Measurements from ENCODE around the gene FGF7.
"Not testable (repeated sequence)": the region's sequence is repeated elsewhere in the genome, so short reads cannot be mapped to it uniquely, and the experiment has no call there.

Gene FGF7

GRCh38 chr15:49460411-49460941 is 37.4 kb downstream of the FGF7 start:
- no peak for DNase-seq
- no peak for TF ChIP-seq POLR2A (IDR thresholded peaks at IDR 0.05; ENCODE audit: low read length)
- TF ChIP-seq GATA1 (IDR thresholded peaks at IDR 0.05; ENCODE audit: low read depth, low read length), result no peak

GRCh38 chr15:49462232-49462844 is 39.3 kb downstream of the FGF7 start:
- DNase-seq, result no peak
- TF ChIP-seq POLR2A (IDR thresholded peaks at IDR 0.05; ENCODE audit: low read length), result no peak
- TF ChIP-seq GATA1 (IDR thresholded peaks at IDR 0.05; ENCODE audit: low read depth, low read length), result no peak

GRCh38 chr15:49464522-49464921 is 41.5 kb downstream of the FGF7 start:
- no peak for TF ChIP-seq POLR2A (IDR thresholded peaks at IDR 0.05; ENCODE audit: low read length)
- TF ChIP-seq GATA1 (IDR thresholded peaks at IDR 0.05; ENCODE audit: low read depth, low read length), result no peak
- DNase-seq, result no peak

- no peak for DNase-seq
These were observed 43.1 kb downstream of the FGF7 start for GRCh38 chr15:49466119-49466518.

GRCh38 chr15:49467746-49468480 is 44.9 kb downstream of the FGF7 start:
- TF ChIP-seq POLR2A (IDR thresholded peaks at IDR 0.05; ENCODE audit: low read length), result no peak
- no peak for TF ChIP-seq GATA1 (IDR thresholded peaks at IDR 0.05; ENCODE audit: low read depth, low read length)

More at GRCh38 chr15:49466119-49466518, 43.1 kb downstream of the FGF7 start:
- TF ChIP-seq POLR2A (IDR thresholded peaks at IDR 0.05; ENCODE audit: low read length) (no peak), GATA1 (IDR thresholded peaks at IDR 0.05; ENCODE audit: low read depth, low read length) (no peak)

GRCh38 chr15:49468481-49468839 is 45.4 kb downstream of the FGF7 start:
- TF ChIP-seq POLR2A (IDR thresholded peaks at IDR 0.05; ENCODE audit: low read length), result no peak
- no peak for TF ChIP-seq GATA1 (IDR thresholded peaks at IDR 0.05; ENCODE audit: low read depth, low read length)
- no peak for DNase-seq

More at GRCh38 chr15:49467746-49468480, 44.9 kb downstream of the FGF7 start:
- DNase-seq, result no peak

- peak; percentile 37 to 67 for DNase-seq
These were observed 48.2 kb downstream of the FGF7 start for GRCh38 chr15:49471248-49471647.

- no peak for TF ChIP-seq POLR2A (IDR thresholded peaks at IDR 0.05; ENCODE audit: low read length)
- TF ChIP-seq GATA1 (IDR thresholded peaks at IDR 0.05; ENCODE audit: low read depth, low read length), result no peak
- no peak for DNase-seq
These were observed 48.7 kb downstream of the FGF7 start for GRCh38 chr15:49471733-49472132.

GRCh38 chr15:49472338-49472737 is 49.3 kb downstream of the FGF7 start:
- DNase-seq, result no peak
- TF ChIP-seq POLR2A (IDR thresholded peaks at IDR 0.05; ENCODE audit: low read length) (no peak), GATA1 (IDR thresholded peaks at IDR 0.05; ENCODE audit: low read depth, low read length) (no peak)

- no peak for DNase-seq
- no peak for TF ChIP-seq GATA1 (IDR thresholded peaks at IDR 0.05; ENCODE audit: low read depth, low read length)
- TF ChIP-seq POLR2A (IDR thresholded peaks at IDR 0.05; ENCODE audit: low read length), result no peak
These were observed 50.0 kb downstream of the FGF7 start for GRCh38 chr15:49473031-49473430.

- not testable (repeated sequence) for DNase-seq
These were observed 55.0 kb downstream of the FGF7 start for GRCh38 chr15:49478021-49478420.

- not testable (repeated sequence) for DNase-seq
These were observed 55.9 kb downstream of the FGF7 start for GRCh38 chr15:49478982-49479381.

- DNase-seq, result not testable (repeated sequence)
These were observed 62.4 kb downstream of the FGF7 start for GRCh38 chr15:49485401-49485800.

GRCh38 chr15:49490966-49491365 is 67.9 kb downstream of the FGF7 start:
- no peak for TF ChIP-seq GATA1 (IDR thresholded peaks at IDR 0.05; ENCODE audit: low read depth, low read length)
- no peak for TF ChIP-seq POLR2A (IDR thresholded peaks at IDR 0.05; ENCODE audit: low read length)
- no peak for DNase-seq

GRCh38 chr15:49492151-49492550 is 69.1 kb downstream of the FGF7 start:
- no peak for DNase-seq
- TF ChIP-seq GATA1 (IDR thresholded peaks at IDR 0.05; ENCODE audit: low read depth, low read length) (no peak), POLR2A (IDR thresholded peaks at IDR 0.05; ENCODE audit: low read length) (no peak)

All from erythroblast (primary cell).